ENCODE data around the gene FKTN. TPM values are rescaled to one million over a fixed set of nuclear protein-coding genes. Genes with fewer than 3 reads are reported as not detected.

The FKTN gene
- total and polyA plus RNA-seq, 8 donors: 1.7 to 39.7 (median 4.1) TPM

DNA sequence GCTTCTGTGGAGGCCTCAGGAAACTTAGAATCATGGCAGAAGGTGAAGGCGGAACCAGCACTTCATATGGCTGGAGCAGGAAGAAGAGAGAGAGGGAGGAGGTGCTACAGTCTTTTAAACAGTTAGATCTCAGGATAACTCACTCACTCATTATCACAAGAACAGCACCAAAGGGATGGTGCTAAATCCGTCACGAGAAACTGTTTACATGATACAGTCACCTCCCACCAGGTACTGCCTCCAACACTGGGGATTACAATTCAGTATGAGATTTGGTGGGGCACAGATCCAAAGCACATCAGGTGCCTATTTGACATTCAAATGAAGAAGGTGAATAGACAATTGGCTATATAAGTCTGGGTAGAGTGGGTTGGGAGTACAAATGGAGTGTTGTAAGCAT lies 35.2 kb downstream of the FKTN start:
- TF ChIP-seq EP300 (IDR thresholded peaks at IDR 0.05): no peak
- TF ChIP-seq, protein P1, sequence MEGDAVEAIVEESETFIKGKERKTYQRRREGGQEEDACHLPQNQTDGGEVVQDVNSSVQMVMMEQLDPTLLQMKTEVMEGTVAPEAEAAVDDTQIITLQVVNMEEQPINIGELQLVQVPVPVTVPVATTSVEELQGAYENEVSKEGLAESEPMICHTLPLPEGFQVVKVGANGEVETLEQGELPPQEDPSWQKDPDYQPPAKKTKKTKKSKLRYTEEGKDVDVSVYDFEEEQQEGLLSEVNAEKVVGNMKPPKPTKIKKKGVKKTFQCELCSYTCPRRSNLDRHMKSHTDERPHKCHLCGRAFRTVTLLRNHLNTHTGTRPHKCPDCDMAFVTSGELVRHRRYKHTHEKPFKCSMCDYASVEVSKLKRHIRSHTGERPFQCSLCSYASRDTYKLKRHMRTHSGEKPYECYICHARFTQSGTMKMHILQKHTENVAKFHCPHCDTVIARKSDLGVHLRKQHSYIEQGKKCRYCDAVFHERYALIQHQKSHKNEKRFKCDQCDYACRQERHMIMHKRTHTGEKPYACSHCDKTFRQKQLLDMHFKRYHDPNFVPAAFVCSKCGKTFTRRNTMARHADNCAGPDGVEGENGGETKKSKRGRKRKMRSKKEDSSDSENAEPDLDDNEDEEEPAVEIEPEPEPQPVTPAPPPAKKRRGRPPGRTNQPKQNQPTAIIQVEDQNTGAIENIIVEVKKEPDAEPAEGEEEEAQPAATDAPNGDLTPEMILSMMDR (IDR thresholded peaks at IDR 0.05): no peak
- no peak for TF ChIP-seq POLR2AphosphoS5 (IDR thresholded peaks at IDR 0.05)
- TF ChIP-seq POLR2A (IDR thresholded peaks at IDR 0.05): no peak

DNA sequence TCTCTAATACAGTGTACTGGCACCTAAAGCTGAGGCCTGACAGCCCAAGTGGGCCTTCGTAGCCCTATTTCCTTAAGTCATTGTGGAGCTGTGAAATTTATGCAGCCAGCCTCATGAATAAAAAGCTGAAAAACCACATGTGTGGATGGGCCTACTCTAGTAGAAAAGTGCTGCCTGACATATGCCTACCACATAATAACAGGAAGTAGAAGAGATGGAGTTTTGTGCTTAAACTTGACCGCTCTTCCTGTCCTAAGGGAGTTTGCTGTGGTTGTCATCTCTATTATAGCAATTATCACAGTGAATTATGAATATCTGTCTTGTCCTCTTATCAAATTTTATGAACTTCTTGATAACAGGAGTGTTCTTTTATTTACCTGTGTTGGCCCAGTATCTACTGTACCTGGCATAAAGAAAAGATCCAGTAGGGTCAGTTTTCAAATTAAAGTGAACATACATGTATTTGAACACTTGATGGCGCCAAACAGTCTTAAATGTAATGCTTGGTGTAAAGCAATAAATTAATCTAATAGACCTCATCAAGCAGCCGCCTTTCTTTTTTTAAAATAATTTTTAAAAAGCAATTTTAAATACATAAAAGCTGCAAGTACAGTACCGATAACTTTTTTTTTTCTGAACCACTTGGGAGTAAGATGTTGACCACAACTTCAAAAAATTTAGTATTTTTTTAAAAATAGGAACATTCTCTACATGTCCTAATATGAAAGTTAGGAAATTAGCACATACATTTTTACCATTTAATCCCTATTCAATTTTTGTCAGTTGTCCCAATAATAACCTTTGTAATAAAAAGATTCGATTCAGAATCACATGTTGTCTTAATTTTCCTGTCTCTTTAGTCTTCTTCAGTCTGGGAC lies 51.0 kb downstream of the FKTN start:
- Histone ChIP-seq H3K9me3 (no peaks in the 10 kb centered on the region), H3K27ac (no peak overlapping the region), H3K4me1 (no peaks in the 10 kb centered on the region), H3K27me3 (no peaks in the 10 kb centered on the region), H3K4me3 (no peak overlapping the region), H3K36me3 (peaks cover 0 to 27% (median 16%) of the 10 kb centered on the region in 4 donors)
- WGBS, 5 donors: 59 to 66% (median 64%) methylated on average over 6 of the region's 6 CpGs
- DNase-seq: peak in 1 of 2 donors; percentile 74
- intact Hi-C loops (cut with DNase I; ENCODE audit: low total_unique reads): no loop called here
- TF ChIP-seq EP300 (IDR thresholded peaks at IDR 0.05) (no peak), POLR2A (IDR thresholded peaks at IDR 0.05) (no peak), POLR2AphosphoS5 (IDR thresholded peaks at IDR 0.05) (no peak)
- TF ChIP-seq, protein P1 (IDR thresholded peaks at IDR 0.05): peak in 5 of 7 experiments; percentile 18 to 47 (median 42)

More for the DNA sequence above, 35.2 kb downstream of the FKTN start:
- Histone ChIP-seq H3K4me3 (no peak overlapping the region), H3K4me1 (no peaks in the 10 kb centered on the region), H3K27me3 (no peaks in the 10 kb centered on the region), H3K9me3 (peaks cover 0 to 20% (median 11%) of the 10 kb centered on the region in 4 donors), H3K27ac (no peak overlapping the region), H3K36me3 (peaks cover 0 to 67% (median 51%) of the 10 kb centered on the region in 4 donors)
- DNase-seq: no peak
- WGBS, 5 donors: 78 to 95% (median 93%) methylated on average over 3 of the region's 3 CpGs
- intact Hi-C loops (cut with DNase I; ENCODE audit: low total_unique reads): no loop called here

DNA sequence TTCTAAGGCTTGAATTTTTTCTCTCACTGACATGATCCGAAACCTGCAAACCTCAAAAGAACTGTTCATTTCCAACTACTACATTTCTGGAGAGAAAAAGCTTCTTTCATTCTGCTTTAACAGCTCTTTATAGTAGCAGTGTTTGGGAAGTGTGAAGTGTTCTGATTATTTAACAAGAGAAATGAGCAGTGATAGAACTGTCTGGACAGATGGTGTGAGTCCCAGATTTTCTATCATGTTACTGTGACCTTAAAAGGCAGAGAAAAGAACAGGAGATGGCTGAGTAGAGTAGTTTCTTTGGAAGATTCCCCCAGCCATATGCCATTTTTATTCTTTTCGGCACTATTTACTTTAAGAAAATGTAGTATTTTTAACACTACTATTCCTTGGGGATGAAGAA lies 63.1 kb downstream of the FKTN start:
- no peak overlapping the region for H3K27ac ChIP-seq
- H3K4me3 ChIP-seq: no peak overlapping the region
- H3K4me1 ChIP-seq: no peaks in the 10 kb centered on the region
- no peaks in the 10 kb centered on the region for H3K9me3 ChIP-seq
- intact Hi-C loops (cut with DNase I; ENCODE audit: low total_unique reads): no loop called here
- peaks cover 0 to 36% (median 19%) of the 10 kb centered on the region in 4 donors for H3K36me3 ChIP-seq
- TF ChIP-seq EP300 (IDR thresholded peaks at IDR 0.05): no peak
- TF ChIP-seq, protein P1 (IDR thresholded peaks at IDR 0.05): no peak
- no peak for TF ChIP-seq POLR2AphosphoS5 (IDR thresholded peaks at IDR 0.05)
- H3K27me3 ChIP-seq: no peaks in the 10 kb centered on the region
- DNase-seq: no peak
- 92 to 97% (median 97%) methylated on average over 2 of the region's 2 CpGs for WGBS, 5 donors

DNA sequence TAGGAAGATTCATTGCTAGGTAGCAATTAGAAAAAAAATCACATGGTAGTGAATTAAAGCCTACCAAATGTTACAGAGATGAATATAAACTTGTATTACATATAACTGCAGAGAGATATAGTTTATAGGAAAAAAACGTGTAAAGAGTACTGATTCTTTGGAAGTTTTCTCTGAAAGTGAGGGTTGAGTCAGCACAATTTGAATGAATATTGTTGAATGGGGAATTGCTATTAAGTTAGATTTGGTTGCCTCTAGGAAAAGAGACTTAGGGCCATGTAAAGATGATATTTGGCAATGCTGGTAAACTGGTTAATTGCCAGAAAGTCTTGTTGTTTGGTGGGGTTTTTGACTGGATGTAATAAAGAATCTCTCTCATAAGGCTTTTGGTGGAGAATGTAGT lies 67.2 kb downstream of the FKTN start:
- 76 to 88% (median 84%) methylated on average over 1 of the region's 1 CpG for WGBS, 5 donors
- no peaks in the 10 kb centered on the region for H3K9me3 ChIP-seq
- intact Hi-C loops (cut with DNase I; ENCODE audit: low total_unique reads): no loop called here
- TF ChIP-seq POLR2AphosphoS5 (IDR thresholded peaks at IDR 0.05) (no peak), POLR2A (IDR thresholded peaks at IDR 0.05) (no peak), EP300 (IDR thresholded peaks at IDR 0.05) (no peak)
- TF ChIP-seq, protein P1 (IDR thresholded peaks at IDR 0.05): no peak
- DNase-seq: no peak
- no peaks in the 10 kb centered on the region for H3K27me3 ChIP-seq
- H3K4me1 ChIP-seq: no peaks in the 10 kb centered on the region
- H3K4me3 ChIP-seq: no peak overlapping the region
- peaks cover 0 to 47% (median 27%) of the 10 kb centered on the region in 4 donors for H3K36me3 ChIP-seq
- H3K27ac ChIP-seq: no peak overlapping the region

All from stomach (tissue), 9 donors.